ENCODE results near the gene VILL.
A peak's percentile ranks its signal among the peaks of the same experiment; 100 is the strongest.
"Not testable (repeated sequence)": the region's sequence is repeated elsewhere in the genome, so short reads cannot be mapped to it uniquely, and the experiment has no call there.

The VILL gene

DNA sequence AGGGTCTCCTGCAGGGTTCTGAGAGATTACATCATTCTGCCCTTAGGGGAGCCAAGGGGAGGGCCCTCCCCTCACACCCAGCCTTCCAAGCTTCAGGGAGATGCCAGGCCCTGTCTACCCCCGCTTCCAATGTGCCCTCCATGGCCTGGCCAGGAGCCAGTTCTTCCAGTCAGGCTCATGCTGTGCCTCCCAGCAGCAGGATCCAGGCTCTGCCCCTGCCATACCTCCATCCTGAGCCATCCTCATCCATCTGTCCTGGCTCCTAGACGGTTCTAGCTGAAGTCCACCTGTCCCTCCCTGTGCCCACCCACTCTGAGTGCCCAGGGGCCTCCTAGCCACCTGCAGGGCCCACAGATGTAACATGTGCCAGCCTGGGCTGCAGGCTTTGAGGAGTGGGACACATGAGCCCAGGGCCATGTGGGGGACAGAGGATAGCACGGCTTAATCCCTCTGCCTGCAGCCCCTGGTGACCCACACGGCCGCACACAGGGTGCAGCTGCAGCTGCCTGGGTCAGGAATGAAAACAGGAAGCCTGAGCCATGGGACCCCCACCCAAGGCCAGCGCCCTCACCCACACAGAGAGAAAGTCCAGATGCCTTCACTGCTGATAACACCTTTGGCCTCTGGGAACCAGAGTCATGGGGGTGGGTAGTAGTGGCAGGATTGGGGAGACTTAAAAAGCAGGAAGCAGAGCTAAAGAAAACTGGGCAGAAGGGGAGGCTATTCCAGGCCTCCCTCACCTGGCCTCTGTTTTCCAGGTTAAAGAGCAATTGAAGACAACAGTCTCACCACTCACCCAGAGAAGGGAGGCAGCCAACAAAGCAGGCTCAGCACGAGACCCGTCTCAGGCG lies 27.1 kb downstream of the VILL start:
- no peak for DNase-seq (ENCODE audit: low spot score)

DNA sequence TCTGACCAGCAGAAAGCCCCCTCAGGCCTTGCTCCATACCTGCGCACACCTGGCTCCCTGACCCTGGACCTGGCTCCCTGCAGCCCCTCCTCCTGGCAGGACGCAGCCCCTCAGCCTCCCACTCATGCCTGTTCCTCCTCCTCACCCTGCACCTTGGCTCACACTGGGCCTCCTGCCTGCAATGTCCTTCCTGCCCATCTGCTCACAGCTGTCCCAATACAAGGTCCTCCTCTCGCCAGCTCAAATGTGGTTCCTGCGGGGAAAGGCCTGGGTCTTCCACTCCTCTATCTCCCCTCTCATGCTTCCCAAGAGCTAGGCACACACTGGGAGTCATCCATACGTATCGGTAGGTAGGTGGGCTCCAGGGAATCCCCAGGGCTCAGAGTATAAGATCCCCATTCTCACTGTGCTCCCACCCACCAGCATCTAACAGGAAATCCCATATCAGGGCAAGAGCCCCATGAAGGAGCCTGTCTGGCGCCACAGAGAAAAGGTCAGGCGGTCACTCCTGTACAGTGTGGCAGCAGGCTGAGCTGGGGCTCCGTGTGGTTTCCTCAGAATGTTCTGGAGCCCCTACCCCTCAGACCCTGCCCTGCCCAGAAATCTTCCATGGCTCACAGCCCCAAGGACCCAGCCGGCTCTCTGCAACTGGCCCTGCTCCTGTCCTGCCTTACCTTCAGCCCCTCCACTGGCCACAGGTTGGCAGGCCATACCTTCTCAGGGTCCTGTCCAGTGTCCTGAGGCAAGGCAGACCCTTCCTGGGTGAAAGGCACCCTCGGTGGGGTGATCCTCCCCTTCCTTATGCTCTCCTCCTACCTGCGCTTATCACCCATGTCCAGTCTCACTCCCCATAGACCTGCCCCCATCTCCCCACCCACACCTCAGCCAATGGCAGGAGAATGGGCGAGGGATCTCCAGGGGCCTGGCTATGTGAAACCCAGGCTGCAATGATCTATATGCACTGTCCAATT lies 28.0 kb downstream of the VILL start:
- DNase-seq (ENCODE audit: low spot score) = no peak

DNA sequence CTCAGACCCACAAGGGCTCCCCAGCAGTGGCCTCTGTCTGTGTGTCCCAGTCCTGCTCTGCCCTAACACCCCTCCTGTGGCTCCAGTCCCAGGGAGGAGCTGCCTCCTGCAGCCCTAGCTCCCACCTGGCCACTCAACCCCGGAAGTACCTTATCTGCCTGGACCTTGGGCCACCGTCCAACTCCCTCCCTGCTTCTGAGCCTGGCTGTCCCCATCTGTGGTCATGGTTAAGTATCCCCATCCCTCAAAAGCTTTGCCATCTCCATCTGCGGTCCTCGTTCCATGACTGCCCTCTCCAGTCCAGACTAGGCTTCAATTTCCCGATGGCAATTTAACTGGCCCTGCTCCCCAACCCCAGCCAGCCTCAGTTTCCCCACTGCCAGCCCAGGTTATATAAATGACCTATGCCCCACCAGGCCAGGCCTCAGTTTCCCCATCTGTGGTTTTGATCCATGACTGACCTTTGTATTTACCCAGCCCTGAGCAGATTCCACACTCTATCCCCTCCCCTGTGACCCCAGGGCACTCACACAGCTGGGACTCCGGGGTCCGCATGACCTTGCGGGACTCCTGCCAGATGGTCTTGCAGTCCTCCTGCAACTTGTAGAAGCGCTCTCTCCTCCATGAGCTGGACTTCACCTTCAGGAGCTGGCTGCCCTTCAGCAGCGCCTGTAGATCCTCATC lies 29.2 kb downstream of the VILL start:
- DNase-seq (ENCODE audit: low spot score) = no peak

DNA sequence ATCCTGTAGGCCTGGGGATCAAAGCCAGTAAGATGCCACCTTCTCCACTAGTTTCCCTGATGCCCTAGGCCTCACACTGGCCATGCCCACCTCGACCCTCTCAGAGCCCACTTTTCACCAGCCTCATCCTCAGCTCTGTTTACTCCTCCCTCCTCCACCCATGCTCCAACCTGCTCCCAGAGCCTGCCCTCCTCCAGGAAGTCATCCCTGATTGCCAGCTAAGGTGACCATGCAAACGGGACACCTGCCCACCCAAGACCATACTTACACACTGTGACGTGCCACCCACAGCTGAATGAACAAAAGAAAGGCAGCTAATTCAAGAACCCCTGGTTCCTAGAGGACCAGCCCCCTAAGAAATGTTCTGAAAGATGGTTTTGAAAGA lies 29.7 kb downstream of the VILL start:
- no peak for DNase-seq (ENCODE audit: low spot score)

DNA sequence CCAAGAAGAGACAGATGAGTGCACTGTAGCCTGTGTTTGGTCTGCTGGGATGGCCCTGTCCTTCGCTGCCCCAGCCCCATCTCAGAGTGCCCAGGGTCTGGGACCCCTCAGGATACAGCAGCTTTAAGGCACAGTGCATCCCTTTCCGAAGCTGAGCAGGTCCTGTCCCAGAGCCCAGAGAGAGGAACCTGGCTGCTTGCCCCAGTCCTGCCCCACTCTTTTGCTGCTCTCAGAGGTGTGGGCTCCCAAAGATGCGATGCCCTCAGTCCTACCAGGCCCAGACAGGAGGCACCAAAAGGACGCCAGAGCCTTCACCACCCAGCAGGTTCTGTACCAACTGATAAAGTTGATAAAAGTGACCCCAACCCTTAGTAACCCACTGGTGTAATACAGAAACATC lies 30.6 kb downstream of the VILL start:
- DNase-seq (ENCODE audit: low spot score) = no peak

DNA sequence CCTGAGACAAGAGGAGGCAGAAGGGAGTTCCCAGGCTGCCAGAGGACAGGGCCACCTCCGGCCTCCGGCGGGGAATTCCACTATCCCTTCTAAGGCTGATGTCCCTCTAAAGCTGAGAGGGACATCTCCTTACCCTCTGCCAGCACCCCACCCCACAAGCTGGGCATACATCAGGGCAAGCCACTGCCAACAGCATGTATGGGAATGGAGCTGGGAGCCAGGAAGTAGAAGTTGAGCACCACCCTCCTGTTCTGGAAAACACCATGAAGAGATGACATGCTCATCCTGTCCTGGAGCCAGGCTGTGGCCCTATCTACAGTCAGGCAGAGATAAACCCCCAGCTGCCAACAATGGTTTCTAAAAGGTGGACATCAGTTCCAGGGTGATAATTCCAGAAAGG lies 31.7 kb downstream of the VILL start:
- DNase-seq (ENCODE audit: low spot score) = no peak

DNA sequence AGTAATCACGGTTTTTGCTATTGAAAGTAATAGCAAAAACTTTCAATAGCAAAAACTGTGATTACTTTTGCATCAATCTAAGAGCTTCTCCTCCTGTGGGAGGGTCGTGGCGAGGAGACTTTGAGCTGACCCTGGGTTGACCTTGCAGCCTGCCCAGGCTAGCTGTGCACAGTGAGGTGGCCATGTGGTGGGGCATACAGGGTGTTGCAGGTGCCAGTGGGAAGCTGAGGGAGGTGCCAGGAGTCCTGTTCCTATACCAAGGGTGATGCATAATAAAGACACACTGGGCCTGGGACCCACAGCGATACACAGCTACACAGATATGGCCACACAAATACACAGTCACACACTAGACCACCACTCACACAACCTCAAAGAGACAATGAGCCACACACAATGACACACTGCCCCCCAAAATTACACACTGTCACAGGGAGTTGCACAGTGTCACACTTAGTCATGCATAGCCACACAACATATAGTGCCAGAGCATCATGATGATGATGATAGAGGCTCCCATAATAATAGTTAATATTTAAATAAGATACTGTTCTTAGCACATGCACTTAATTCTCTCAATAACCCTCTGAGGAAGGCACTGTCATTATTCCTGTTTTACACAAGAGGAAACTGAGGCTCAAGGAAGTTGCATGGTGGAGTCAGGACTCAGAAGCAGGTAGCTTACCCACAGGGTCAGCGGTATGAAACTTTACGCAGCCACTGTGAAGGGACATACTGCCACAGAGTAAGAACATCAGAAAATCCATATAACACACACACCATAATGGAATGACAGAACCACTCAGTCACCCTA lies 32.5 kb downstream of the VILL start:
- no peak for DNase-seq (ENCODE audit: low spot score)

DNA sequence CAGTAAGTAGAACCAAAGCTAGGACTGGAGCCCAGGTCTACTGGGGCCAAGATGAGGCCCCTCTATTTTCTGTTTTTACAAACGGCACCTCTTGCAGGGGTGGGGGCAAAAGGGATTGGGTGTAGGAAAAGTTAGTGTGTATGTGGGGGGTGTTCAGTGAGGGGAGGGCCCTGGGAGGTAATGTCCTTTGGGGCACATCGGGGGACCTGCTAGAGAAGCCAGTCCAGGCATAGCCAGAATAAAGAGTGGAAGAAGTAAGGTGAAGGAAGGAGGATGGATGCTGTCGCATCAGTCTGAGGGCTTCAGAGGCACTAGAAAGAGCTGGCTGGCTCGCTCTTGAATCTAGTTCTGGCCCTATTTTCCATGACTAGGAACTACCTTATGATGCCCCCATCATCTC lies 36.3 kb downstream of the VILL start:
- no peak for DNase-seq (ENCODE audit: low spot score)

DNA sequence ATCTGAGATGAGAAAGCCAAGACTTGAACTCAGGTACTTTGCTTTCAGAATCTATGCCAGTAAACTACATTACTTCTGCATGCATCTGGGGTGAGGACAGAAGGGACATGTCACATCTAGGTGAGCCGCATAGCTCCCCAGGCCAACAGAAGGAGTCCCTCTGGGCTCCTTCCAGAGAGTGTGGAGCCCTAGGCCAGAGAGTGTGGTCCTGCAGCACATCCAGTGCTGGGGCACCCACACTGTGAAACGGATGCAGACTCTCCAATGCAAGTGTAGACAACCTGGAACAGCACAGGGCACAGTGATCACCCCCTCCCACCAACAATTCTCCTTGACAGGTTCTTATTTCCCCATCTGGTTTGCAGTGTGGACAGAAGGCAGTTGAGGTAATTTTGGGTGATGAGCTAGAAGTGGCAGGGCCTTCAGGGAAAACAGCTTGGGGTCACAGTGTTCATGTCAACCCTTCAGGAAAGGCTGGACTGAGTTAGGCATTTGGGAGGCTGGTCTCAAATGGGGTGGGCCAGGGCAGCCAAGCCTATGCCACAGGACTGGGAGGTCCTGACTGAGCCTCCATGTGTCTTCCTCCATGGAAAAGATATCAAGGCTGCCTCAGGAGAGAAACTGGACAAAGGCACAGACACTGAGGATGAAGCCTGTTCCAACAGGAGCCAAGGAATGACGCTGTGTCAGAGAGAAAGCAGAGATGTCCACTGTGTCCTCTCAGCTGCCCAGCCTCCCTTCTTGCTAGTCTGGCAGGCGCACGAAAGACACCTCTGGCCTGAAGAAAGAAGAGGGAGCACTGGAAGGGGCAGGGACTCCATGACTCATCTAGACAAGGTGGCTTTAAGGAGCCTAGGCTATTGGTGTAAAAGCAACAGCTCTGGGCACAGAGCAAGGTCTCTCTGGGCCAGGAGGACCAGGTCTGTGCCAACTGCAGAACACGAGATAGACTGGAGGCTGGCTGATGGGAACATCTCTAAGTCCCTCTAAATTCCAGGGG lies 37.2 kb downstream of the VILL start:
- DNase-seq (ENCODE audit: low spot score) = no peak

DNA sequence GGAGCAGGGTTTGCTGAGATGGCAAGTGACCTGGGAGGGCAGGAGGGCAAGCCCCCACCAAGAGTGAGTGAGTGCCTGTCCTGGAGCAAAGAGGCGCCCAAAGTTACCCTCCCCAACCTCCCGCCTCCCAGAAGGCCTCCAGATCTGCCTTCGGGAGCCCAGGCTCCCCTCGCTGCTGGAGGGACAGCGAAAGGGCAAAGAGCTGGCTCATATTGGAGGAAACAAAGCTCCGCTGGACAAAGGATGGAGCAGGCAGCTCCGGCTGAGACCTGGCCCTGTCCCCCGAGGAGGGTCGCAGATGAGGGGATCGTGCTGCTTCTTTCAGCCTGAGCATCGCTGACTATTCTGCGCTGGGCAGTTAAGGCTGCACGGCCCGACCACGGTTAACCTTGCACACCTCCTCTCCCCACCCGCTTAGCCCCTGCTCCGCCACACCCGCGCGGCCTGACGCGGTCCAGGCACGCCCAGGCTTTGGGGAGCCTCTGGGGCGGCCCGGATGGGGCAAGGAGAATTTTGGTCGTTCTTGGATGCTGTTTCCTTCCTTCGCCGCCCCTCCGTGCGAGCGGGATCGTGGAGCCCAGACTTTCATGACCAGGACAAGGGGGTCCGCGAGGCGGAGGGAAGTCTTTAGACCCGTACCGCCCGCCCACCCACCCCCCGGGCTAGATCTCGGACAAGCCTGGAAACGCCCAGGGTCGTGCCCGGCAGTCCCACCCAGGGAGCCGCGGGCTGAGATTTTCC lies 38.2 kb downstream of the VILL start:
- no peak for DNase-seq (ENCODE audit: low spot score)

DNA sequence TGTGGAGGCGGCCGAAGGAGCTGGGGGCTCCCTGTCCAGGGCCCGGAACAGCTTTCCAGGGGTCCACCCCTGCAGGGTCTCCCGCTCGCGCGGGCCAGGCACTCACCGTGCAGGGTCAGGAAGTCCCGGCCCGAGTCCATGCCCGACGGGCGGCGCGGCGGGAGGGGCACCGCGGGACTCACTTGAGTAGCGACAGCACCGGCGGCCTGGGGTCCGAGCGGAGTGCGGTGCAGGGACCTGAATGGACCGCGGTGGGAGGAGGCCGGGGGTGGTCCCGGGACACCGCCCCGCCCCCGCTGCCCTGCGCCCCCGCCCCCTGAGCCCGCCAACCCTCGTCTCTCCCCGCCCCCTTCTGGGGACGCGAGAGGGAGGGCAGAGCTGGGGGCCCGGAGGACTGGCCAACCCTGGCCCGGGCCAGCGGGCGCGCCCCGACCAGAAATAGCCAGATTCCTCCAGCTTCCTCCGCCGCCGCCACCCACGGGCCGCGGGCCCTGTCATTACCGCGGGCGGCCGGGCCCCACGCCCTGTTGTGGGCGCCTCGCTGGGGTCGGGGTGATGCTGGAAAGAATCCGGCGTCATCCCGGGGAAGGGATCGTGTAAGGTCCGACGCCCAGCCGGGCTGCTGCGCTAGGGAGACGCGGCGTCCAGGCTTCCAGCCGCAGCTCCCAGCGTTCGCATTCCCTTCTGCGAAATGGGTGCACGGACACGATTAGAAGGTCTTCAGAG lies 39.0 kb downstream of the VILL start, which contains the start of gene PLCD1:
Gene PLCD1 (minus strand): TSS at position 243 of the 726 bp plus-strand sequence. CDS start 103 bp downstream, at position 140.
- DNase-seq (ENCODE audit: low spot score) = no peak

DNA sequence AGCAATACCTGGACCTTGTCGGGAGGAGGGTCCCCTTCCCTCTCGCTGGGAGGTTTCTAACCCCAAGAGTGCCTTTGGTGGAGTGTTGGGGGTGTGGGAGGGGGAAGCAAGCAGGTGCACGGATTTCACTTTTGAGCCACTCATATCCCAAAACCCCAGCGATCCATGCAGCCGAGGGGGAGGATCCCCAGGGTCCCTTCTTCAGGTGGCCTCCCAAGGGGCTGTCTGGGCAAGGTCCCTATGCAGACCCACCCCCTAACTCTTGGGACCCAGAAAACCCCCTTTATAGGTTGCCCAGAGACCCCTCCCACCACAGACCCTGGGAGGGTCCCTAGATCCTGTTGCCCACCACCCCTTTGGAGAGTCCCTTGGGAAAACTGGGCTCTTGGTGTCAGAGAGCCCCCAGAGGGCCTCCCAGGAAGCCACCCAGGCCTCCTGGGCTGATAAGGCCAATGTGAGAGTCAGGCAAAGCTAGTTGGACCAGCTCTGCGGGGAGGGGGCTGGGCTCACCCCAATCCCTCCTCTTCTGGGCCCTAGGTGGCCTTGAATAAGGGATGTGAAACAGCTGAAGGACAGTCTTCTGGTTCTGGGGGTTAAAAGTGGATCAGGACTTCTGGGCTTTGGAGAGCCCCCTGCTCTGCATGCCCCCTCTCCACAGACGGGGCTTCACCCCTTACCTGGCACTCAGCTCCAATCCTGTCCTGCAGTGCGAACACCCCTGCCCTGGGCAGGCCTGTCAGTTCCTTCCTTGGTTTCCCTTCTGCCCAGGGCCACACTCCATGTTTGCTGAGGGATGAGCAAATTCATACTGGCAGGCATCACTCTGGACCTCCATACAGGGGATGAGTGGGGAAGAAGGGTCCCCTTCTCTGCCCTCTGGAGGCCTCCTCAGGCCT lies 39.8 kb downstream of the VILL start:
- DNase-seq (ENCODE audit: low spot score) = no peak

DNA sequence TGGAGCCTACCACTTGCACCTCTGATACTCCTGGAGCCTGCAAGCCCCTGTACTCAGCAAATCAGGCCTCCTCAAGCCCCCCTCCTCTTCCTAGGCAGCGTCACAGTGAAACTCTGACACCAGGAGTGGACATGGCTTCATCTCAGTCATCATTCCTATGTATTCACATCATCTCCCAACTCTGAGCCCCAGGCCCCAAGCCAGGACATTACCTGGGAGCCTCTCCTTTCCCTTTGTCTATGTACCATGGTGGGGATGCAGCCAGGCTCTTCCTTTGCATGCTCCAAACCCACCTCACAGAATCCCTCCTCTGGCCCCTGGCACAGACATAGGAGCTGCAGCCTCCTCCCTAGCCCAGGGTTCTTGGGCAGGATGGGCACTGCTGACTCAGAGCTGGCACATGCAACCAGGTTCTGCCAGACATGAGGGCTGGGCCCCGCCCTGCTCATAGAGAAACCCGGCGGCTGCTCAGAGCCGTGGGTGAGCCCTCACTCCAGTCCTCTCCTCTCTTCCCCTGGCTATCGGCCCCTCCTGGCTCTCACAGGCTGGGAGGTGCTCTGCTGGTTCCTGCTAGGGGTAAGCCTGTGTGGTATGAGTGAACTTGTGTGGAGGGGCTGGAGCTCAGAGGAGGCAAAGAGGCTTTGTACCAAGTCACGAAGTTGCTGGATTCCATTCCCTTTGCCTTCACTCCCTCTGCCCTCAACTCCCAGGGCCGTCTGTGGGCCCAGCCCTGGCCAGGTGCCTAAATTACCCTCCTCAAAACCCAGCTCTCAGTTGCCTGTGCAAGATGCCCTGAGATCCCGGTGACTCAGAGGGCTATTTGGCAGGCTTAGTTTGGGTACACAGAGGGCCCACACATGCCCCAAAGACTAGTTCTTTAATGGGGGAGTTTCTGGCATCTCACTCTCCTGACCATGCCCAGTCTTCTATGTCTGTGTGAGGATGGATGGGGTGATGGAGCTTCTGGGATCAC lies 40.7 kb downstream of the VILL start:
- DNase-seq (ENCODE audit: low spot score) = peak; percentile 82

DNA sequence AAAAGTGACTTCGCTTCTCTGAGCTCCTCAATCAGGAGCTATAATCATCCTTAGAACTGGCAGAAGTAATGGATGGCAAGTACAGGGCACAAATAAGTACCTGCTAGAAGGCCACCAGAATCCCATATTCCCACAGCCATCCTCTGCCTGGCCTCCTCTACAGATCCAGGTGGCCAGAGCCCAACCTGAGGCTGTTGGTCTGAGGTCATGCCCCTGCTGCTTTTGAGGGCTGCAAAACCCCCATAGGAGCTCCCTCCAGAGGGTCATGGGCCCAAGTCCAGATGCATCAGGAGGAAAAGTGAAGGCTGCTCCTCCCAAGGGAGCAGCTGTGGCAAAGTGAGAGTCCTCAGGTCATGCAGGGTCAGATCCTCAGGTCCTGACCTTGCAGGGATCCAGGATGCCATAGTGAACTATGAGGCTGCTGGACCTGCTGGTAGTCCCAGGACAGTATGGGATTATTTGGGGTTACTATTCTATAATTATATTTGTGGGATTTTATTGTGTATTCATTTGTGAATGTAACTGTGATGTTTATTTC lies 41.8 kb downstream of the VILL start:
- DNase-seq (ENCODE audit: low spot score) = no peak

DNA sequence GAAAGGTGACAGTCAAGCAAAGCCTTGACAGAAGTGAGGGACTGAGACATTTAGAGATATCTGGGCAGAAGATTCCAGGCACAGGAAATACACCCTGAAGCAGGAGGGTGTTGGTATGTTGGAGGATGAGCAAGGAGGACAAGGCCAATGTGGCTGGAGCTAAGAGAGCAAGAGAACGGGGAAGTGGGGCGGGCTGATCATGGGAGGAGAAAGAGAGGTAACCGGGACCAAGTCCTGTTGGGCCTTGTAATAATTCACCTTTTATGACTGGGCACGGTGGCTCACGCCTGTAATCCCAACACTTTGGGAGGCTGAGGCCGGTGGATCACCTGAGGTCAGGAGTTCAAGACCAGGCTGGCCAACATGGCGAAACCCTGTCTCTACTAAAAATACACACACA lies 43.0 kb downstream of the VILL start:
- not testable (repeated sequence) for DNase-seq (ENCODE audit: low spot score)

DNA sequence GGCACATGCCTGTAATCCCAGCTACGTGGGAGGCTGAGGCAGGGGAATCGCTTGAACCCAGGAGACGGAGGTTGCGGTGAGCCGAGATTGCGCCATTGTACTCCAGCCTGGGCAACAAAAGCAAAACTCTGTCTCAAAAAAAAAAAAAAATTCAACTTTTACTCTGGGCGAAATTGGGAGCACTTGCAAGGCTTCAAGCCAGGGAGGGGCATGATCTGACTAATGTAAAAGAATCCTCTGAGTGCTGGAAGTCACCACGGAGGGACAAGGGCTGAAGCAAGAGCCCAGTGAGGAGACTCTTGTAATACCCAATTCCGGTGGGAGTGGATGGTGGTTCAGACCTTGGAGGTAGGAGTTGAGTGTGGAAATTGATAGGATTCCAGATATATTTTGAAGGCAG lies 43.7 kb downstream of the VILL start:
- not testable (repeated sequence) for DNase-seq (ENCODE audit: low spot score)
